Activated CD4-positive, alpha-beta T cell treated with anti-CD3 and anti-CD28 coated beads, Interleukin-2, amount 10 ng/mL, durations not matched to agents 24 days and 14 days (primary cell): Measurements from ENCODE around the gene ANKDD1A. TPM values are rescaled to one million over a fixed set of nuclear protein-coding genes. Genes with fewer than 3 reads are reported as not detected.

Experiments
- DNase-seq: peaks from one replicate; pipeline ENCODE4 v3.0.0; 2022
- H3K27ac Mint-ChIP-seq: one replicate; pipeline ENCODE4 v1.8.0; 2022; ENCODE audit warnings: mild to moderate bottlenecking, mixed read lengths
- H3K27me3 Mint-ChIP-seq: one replicate; pipeline ENCODE4 v1.8.0; 2022; ENCODE audit warnings: mixed read lengths
- H3K36me3 Mint-ChIP-seq: one replicate; pipeline ENCODE4 v1.8.0; 2022; ENCODE audit warnings: low read depth, mild to moderate bottlenecking, mixed read lengths
- H3K4me1 Mint-ChIP-seq: one replicate; pipeline ENCODE4 v1.8.0; 2021; ENCODE audit warnings: mixed read lengths
- H3K4me3 Mint-ChIP-seq: one replicate; pipeline ENCODE4 v1.8.0; 2022; ENCODE audit warnings: mild to moderate bottlenecking, moderate library complexity, mixed read lengths
- H3K9me3 Mint-ChIP-seq: one replicate; pipeline ENCODE4 v1.8.0; 2021; ENCODE audit warnings: mixed read lengths
- intact Hi-C: fragments of 100-400 bp; cut with micrococcal nuclease; formaldehyde crosslinking; loops from one replicate; pipeline ENCODE4 v1.15.1; 2023
- total RNA-seq: library from RNA; stranded (reverse); gene quantifications from 2 replicates; pipeline ENCODE4 v1.2.3, GENCODE V29; 2022

ANKDD1A gene
- total RNA-seq, 1 donor from 2014 or later = 1.8 TPM

DNA sequence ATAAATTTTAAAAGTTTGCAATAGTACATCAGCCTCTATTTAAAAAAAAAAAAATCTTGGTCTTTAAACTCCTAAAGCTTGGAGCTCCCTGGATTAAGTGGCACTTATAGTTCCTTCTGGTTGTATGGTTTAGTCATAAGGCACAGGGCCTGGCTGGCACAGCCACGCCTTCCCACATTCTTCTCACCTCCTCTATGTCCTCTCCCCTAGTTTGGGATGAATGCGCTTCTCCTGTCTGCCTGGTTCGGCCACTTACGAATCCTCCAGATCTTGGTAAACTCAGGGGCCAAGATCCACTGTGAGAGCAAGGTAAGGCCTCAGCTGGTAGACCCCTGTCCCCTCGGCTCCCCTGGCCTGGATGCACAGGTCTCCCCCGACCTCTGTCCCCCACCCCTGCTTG lies 10.0 kb downstream of the ANKDD1A start:
- DNase-seq = no peak
- H3K9me3 Mint-ChIP-seq = no peaks in the 10 kb centered on the region
- peaks cover 2% of the 10 kb centered on the region for H3K4me1 Mint-ChIP-seq
- intact Hi-C loops = no loop called here
- H3K4me3 Mint-ChIP-seq = no peak overlapping the region
- no peaks in the 10 kb centered on the region for H3K36me3 Mint-ChIP-seq
- no peak overlapping the region for H3K27ac Mint-ChIP-seq
- H3K27me3 Mint-ChIP-seq = peaks cover 2% of the 10 kb centered on the region

DNA sequence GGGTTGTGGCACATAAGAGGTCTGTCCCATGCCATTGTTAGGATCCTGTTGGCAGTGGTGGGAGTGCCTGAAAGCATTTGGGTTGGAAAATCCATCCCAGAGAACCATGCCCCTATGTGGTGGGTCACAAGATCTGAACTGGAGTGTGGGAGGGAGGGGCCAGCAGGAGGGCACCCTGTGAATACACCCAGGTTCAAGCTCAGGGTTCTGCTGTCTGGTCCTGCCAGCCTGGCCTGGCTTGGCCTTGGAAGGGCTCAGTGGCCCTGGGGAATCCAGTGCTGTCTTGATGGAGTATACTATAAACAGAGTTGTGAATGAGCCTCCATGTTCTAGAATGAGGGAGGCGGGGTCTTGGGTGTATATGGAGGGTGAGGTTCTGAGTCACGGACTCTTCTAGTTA lies 11.8 kb downstream of the ANKDD1A start:
- H3K36me3 Mint-ChIP-seq = no peaks in the 10 kb centered on the region
- H3K4me3 Mint-ChIP-seq = no peak overlapping the region
- H3K27me3 Mint-ChIP-seq = peaks cover 2% of the 10 kb centered on the region
- H3K9me3 Mint-ChIP-seq = no peaks in the 10 kb centered on the region
- no peak for DNase-seq
- H3K27ac Mint-ChIP-seq = no peak overlapping the region
- peaks cover 8% of the 10 kb centered on the region for H3K4me1 Mint-ChIP-seq
- intact Hi-C loops = no loop called here

DNA sequence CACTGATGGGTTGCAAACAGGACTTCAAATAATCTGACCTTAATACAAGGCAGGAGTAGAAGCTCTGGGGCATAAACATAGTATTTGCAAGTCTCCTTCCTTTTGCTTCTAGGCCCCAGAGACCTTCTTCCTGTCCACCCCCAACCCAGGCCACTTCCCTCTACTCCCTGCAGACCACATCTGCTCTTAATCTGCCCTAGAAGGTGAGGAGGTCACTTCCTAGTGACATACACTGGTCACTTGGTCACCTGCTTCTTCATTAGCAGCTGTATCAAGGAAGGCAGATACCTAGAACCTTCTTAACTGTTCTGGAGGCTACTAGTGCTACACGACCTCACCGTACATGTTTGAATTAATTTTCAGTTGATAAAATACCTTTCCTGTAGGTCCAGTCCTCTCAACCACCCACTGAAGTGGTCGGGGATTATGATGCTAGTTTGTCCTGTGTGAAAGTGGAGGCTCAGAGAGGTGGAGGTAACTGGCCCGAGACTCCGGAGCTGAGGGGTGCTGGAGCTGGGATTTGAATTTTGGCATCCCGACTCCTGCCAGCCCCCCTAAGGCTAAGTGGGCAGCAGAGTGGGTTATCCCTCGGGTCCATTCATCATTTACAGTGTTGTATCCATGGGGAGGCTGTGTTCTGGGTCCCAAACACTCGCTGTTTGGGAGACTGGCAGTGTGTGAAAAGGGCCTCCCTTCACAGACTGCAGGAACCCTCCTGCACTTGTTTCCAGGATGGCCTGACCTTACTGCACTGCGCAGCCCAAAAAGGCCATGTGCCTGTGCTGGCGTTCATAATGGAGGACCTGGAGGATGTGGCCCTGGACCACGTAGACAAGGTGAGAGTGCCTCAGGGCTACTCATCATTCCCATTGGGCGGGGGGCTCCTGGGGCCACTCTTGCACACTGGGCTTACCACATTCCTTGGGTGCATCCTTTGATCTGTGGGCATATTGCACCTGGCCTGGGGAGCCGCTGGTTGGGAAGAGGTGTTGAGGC lies 13.9 kb downstream of the ANKDD1A start:
- H3K4me3 Mint-ChIP-seq = no peak overlapping the region
- intact Hi-C loops = no loop called here
- peaks cover 8% of the 10 kb centered on the region for H3K4me1 Mint-ChIP-seq
- no peaks in the 10 kb centered on the region for H3K36me3 Mint-ChIP-seq
- no peaks in the 10 kb centered on the region for H3K9me3 Mint-ChIP-seq
- H3K27ac Mint-ChIP-seq = no peak overlapping the region
- DNase-seq = no peak
- H3K27me3 Mint-ChIP-seq = no peaks in the 10 kb centered on the region

DNA sequence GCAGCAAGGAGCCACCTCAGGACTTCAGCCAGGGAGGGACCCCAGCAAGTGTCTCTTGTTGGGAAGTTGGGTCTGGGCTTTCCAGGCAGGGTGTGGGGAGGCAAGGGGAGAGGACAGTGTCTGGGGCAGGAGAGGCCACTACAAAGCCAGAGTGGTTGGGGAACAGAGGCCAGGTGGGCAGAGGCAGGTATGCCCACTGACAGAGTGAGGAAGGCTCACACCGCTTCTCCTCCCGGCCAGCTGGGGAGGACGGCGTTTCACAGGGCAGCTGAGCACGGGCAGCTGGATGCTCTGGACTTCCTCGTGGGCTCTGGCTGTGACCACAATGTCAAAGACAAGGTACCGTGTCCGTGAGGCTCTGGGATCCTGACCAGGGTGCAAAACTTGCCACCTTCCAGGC lies 15.0 kb downstream of the ANKDD1A start:
- Mint-ChIP-seq H3K36me3 (no peaks in the 10 kb centered on the region), H3K27me3 (no peaks in the 10 kb centered on the region), H3K4me3 (no peak overlapping the region), H3K9me3 (no peaks in the 10 kb centered on the region), H3K27ac (no peak overlapping the region), H3K4me1 (peaks cover 11% of the 10 kb centered on the region)
- no peak for DNase-seq
- intact Hi-C loops = no loop called here

DNA sequence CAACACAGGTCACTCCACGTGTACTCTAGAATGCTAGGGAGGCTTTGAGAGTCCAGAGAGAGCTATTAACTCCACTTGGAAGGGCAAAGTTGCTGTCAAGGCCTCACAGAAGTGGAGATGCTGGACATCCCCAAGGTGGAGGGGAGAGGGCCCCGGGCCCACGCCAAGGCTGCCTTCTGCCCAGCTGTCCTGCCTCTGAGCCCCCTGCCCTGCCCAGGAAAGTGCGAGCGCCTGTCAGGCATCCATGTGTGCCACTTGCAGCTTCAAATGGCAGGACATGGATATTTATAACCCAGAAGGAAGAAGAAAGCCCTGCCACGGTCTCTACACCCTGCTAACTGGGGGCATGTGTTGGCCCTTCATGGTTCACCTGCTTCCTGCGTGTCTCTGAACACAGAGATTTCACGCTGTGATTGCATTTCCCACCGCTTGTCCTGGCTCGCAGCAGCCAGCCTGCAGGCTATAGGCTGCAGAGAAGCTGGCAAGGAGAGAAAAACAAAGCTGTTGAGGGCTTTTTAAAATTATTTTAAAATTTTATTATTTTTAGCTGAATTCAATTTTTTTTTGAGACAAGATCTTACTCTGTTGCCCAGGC lies 17.0 kb downstream of the ANKDD1A start:
- no peaks in the 10 kb centered on the region for H3K36me3 Mint-ChIP-seq
- no peak overlapping the region for H3K27ac Mint-ChIP-seq
- H3K27me3 Mint-ChIP-seq = no peaks in the 10 kb centered on the region
- H3K4me1 Mint-ChIP-seq = peaks cover 11% of the 10 kb centered on the region
- intact Hi-C loops = no loop called here
- H3K9me3 Mint-ChIP-seq = no peaks in the 10 kb centered on the region
- no peak overlapping the region for H3K4me3 Mint-ChIP-seq
- DNase-seq = peak; percentile 52

DNA sequence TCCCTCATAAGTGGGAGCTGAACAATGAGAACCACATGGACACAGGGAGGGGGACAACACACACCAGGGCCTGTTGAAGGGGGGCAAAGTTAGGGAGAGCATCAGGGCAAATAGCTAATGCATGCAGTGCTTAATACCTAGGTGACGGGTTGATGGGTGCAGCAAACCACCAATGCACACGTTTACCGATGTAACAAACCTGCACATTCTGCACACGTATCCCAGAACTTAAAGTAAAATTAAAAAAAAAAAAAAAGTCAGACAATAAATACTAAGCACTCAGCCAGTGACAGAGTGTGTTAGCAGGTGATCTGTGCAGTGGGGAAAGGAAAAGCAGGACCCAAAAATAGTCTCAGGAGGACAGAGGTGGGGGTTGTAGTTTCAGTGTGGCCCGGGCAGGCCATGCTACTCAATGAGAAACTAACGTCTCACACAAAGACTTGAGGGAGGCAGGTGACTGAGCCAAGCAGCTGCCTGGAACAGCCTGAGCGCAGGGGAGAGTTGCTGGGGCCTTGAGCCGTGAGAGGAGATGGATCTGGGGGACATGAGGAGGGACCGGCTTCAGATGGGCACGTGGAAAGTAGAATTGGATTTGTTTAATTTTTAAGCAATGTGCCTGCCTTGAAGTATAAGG lies 18.4 kb downstream of the ANKDD1A start:
- Mint-ChIP-seq H3K4me1 (peaks cover 11% of the 10 kb centered on the region), H3K4me3 (no peak overlapping the region), H3K9me3 (no peaks in the 10 kb centered on the region), H3K27ac (no peak overlapping the region), H3K36me3 (no peaks in the 10 kb centered on the region), H3K27me3 (no peaks in the 10 kb centered on the region)
- intact Hi-C loops = no loop called here
- peak; percentile 53 for DNase-seq

DNA sequence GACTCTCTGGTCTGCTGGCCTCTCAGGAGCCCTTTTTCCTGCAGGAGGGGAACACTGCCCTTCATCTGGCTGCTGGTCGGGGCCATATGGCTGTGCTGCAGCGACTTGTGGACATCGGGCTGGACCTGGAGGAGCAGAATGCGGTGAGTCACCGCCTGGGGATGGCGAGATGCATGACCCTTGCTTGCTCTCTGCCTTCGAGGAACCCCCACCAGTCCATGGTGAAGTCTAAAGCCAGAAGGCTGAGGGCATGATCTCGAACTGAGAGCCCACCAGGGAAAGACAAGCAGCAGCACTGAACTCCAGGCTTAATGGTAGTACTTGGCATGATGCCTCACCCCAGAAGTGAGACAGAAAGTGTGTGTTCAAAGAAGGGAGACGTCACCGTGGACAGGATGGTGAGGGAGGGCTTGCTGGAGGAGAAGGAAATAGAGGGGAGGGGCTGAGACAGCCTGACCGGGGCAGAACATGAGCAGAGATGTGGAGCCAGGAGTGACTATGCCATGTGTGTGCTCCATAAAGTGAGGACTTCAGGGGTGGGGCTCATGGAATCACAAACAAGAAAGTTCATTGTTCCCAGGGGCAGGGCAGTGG lies 19.2 kb downstream of the ANKDD1A start:
- H3K4me1 Mint-ChIP-seq = peaks cover 11% of the 10 kb centered on the region
- no peaks in the 10 kb centered on the region for H3K36me3 Mint-ChIP-seq
- no peaks in the 10 kb centered on the region for H3K9me3 Mint-ChIP-seq
- no peaks in the 10 kb centered on the region for H3K27me3 Mint-ChIP-seq
- intact Hi-C loops = no loop called here
- H3K27ac Mint-ChIP-seq = no peak overlapping the region
- no peak overlapping the region for H3K4me3 Mint-ChIP-seq
- DNase-seq = peak; percentile 56

DNA sequence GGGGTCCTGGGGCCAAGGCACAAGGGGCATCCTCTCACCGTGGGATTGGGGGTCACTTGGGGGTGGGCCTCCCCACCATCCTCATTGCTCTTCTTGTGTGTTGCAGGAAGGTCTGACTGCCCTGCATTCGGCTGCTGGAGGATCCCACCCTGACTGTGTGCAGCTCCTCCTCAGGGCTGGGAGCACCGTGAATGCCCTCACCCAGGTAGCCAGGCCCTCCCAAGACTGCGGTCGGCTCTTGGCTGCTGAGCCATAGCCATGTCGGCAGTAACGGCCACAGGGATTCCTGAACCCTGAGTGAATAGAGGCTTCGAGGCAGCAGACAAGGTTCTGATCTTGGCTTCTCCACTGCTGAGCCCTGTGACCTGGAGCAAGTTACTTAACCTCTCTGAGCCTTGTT lies 19.7 kb downstream of the ANKDD1A start:
- DNase-seq = peak; percentile 45
- no peak overlapping the region for H3K4me3 Mint-ChIP-seq
- intact Hi-C loops = no loop called here
- no peak overlapping the region for H3K27ac Mint-ChIP-seq
- H3K27me3 Mint-ChIP-seq = no peaks in the 10 kb centered on the region
- peaks cover 11% of the 10 kb centered on the region for H3K4me1 Mint-ChIP-seq
- H3K36me3 Mint-ChIP-seq = no peaks in the 10 kb centered on the region
- no peaks in the 10 kb centered on the region for H3K9me3 Mint-ChIP-seq

DNA sequence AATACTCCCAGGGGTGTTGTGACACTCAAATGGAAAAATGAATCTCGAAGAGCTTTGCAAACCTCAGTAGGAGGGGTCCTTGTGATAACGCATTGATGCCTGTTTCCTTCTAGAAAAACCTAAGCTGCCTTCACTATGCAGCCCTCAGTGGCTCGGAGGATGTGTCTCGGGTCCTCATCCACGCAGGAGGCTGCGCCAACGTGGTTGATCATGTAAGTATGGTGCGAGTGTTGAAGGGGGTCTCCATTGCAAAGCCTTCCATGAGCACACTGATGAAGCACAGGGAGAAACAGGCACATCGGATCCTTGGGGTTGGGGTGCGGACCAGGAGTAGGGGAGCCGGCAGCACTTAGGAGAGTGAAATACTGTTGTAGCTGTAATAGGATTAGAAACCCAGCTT lies 22.3 kb downstream of the ANKDD1A start:
- Mint-ChIP-seq H3K36me3 (no peaks in the 10 kb centered on the region), H3K9me3 (no peaks in the 10 kb centered on the region), H3K4me3 (no peak overlapping the region), H3K27ac (no peak overlapping the region), H3K27me3 (no peaks in the 10 kb centered on the region), H3K4me1 (peaks cover 4% of the 10 kb centered on the region)
- intact Hi-C loops = no loop called here
- peak; percentile 48 for DNase-seq

DNA sequence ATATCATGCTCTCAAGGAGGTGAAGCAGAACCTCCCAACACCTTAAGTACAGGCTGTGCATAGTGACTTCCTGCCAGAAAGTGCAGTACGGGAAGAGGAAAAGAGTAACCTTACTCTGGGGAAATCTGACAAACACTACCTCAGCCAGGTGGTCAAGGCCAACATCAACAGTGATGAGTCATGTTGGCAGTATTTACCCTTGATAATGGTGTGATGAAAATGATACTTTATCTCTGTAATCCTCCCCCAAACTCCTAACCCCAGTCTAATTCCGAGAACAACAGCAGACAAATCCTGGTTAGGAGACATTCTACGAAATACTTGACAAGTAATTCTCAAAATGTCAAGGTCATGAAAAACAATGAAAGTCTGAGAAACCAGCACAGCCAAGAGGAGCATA lies 26.5 kb downstream of the ANKDD1A start:
- Mint-ChIP-seq H3K4me3 (no peak overlapping the region), H3K36me3 (no peaks in the 10 kb centered on the region), H3K9me3 (no peaks in the 10 kb centered on the region), H3K27me3 (no peaks in the 10 kb centered on the region), H3K27ac (no peak overlapping the region), H3K4me1 (no peaks in the 10 kb centered on the region)
- peak; percentile 32 for DNase-seq
- intact Hi-C loops = no loop called here

DNA sequence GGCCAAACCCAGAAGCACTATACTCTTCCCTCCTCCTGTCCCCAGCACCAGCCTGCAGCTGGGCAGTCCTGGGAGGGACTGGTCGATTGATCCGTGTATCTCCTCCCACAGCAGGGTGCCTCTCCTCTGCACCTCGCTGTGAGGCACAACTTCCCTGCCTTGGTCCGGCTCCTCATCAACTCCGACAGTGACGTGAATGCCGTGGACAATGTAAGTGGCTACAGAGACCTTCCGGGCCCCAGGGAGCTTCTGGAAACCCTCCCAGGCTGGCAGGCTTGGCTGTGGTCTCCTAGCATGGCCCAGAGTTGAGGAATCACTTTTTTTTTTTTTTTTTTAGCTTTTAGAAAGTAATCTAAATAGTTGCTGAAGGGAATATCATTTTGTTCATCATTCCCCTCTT lies 30.7 kb downstream of the ANKDD1A start:
- Mint-ChIP-seq H3K9me3 (no peaks in the 10 kb centered on the region), H3K27me3 (no peaks in the 10 kb centered on the region), H3K27ac (no peak overlapping the region), H3K36me3 (no peaks in the 10 kb centered on the region), H3K4me1 (no peaks in the 10 kb centered on the region), H3K4me3 (no peak overlapping the region)
- intact Hi-C loops = no loop called here
- peak; percentile 44 for DNase-seq

DNA sequence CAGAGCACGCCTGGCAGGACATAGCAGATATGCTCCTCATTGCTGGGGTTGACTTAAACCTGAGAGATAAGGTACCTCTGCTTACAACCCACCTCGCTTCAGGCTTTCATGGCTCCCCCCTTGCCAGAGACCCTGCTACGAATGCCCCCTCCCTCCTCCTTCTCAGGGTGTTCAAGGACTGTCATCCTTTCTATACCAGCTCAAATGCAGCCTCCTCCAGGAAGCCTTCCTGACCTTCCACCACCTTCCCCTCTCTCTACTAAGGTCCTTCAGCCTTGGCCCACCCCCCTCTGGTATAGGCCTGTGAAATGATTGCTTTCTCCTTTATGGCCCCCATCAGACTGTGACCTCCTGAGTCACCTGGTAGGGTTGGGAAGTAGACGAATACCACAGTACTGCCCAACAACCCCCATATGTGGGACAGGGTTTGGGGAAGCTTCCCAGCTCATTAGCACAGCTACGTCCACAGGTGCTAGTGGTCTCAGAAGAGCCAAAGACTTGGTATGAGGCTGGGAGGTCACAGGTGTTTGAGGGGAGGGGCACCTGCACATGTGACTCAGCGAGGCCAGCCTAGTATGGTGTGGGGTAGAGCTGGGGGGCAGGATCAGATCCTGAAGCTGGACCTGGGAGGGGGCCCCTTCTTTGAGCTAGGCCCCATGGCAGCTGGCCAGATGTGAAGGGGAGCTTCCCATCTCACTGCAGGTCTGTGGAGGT lies 32.0 kb downstream of the ANKDD1A start:
- no peak overlapping the region for H3K4me3 Mint-ChIP-seq
- H3K36me3 Mint-ChIP-seq = no peaks in the 10 kb centered on the region
- peak; percentile 43 for DNase-seq
- H3K27me3 Mint-ChIP-seq = no peaks in the 10 kb centered on the region
- intact Hi-C loops = no loop called here
- no peaks in the 10 kb centered on the region for H3K4me1 Mint-ChIP-seq
- H3K9me3 Mint-ChIP-seq = no peaks in the 10 kb centered on the region
- no peak overlapping the region for H3K27ac Mint-ChIP-seq

DNA sequence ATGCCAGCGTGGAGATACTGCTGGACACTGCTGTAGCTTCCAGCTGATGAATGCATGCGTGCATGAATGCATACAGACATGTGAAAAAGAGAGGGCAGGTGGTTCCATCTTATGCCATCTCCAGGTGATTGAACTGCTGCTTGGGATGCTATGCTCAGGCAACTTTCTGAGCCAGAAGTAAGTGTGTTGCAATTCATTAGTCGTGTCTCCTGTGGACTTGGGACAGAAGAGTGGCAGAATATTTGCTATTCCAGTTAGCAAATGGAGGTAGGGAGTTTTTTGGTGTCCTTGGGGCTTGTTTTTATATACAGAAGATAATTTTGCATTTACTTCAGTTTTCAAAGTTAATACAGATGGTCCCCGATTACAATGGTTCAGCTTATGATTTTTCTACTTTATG lies 33.3 kb downstream of the ANKDD1A start:
- no peak for DNase-seq
- no peak overlapping the region for H3K27ac Mint-ChIP-seq
- H3K9me3 Mint-ChIP-seq = no peaks in the 10 kb centered on the region
- no peaks in the 10 kb centered on the region for H3K4me1 Mint-ChIP-seq
- H3K27me3 Mint-ChIP-seq = no peaks in the 10 kb centered on the region
- intact Hi-C loops = no loop called here
- H3K36me3 Mint-ChIP-seq = no peaks in the 10 kb centered on the region
- no peak overlapping the region for H3K4me3 Mint-ChIP-seq
